GM13977 (cell line): ENCODE results near the gene CFL1.

Experiments used
- DNase-seq: peaks from one replicate; pipeline ENCODE4 v3.0.0; 2012; ENCODE audit warnings: low spot score
- in situ Hi-C: fragments of 300-500 bp; cut with MboI; formaldehyde crosslinking; loops from one replicate; pipeline ENCODE4 v1.12.0; 2022; ENCODE audit warnings: low sequenced_read_pairs, low pct_unique_long_range_greater_than_20kb, mixed read lengths, inconsistent platforms; ENCODE audit not compliant: unreplicated experiment
- TF ChIP-seq, protein P1 (sequence below): IDR thresholded peaks from 2 replicates; pipeline ENCODE4 v1.5.1; 2012; ENCODE audit warnings: mild to moderate bottlenecking, control low read depth; ENCODE audit not compliant: insufficient read depth; ENCODE audit errors: extremely low read depth, missing control alignments

CFL1 gene

DNA sequence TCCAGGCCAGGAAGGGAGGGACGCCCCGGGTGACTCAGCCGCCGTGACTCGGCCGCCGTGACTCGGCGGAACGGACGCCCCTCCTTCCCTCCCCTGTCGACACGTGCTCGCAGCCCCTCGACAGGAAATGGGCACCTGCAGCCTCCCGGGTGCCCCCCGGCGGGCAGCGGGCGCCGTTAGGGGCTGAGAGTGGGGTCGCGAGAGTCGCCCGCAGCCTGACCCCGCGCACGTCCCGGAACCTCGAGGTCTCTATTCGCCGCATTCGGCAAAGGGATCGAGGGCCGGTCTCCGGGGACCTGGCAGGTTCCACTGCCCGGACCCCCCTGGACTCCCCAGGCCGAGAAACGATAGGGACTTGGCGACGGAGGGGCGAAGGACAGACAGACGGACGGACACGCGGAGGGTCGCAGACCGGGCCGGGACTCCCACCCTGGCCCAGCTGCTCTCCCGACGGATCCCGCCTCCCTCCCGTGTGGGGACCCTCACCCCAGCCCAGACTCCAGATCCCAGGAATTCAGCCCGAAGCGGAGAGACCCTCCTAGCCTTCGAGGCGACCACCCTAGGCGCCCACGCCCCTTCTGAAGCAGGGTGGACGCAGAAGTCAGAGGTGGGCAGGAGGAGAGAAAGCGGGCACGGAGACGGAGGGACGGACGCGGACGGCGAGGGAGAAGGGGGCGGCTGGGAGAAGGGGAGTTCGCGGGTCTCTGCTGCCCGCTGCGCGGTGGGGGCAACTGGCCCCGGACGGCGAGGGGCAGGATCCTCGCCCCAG, 41.6 kb upstream of the CFL1 start:
- TF ChIP-seq, protein P1, sequence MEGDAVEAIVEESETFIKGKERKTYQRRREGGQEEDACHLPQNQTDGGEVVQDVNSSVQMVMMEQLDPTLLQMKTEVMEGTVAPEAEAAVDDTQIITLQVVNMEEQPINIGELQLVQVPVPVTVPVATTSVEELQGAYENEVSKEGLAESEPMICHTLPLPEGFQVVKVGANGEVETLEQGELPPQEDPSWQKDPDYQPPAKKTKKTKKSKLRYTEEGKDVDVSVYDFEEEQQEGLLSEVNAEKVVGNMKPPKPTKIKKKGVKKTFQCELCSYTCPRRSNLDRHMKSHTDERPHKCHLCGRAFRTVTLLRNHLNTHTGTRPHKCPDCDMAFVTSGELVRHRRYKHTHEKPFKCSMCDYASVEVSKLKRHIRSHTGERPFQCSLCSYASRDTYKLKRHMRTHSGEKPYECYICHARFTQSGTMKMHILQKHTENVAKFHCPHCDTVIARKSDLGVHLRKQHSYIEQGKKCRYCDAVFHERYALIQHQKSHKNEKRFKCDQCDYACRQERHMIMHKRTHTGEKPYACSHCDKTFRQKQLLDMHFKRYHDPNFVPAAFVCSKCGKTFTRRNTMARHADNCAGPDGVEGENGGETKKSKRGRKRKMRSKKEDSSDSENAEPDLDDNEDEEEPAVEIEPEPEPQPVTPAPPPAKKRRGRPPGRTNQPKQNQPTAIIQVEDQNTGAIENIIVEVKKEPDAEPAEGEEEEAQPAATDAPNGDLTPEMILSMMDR = peak; percentile 30
- in situ Hi-C loops = no loop called here
- peak; percentile 73 for DNase-seq

DNA sequence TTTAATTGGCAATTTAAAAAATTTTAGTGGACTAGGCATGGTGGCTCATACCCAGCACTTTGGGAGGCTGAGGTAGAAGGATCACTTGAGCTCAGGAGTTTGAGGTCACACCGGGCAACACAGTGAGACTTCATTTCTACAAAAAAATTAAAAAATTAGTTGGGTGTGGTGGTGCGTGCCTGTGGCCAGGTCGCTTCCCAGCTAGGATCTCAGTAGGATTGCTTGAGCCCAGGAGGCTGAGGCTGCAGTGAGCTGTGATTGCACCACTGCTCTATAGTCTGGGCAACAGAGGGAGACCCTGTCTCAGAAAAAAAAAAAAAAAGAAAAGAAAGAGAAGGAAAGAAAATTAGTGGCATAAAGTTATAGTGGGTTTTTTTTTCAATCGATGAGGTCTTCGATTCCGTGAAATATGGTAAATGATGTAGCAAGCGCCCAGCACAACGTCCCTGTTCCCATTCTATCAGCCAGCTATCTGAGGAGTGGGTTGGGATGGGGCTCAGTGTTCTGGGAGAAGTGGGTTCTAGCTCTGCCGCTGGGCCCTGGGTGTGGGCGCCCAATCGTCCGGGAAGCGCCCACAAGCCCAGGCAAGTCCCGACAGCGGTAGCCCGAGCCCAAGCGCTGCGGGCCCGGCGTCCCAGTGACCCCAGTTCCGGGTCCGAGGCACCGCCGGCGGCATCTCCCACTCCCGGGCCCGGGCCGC, 40.8 kb upstream of the CFL1 start:
- TF ChIP-seq, protein P1 = no peak
- no peak for DNase-seq
- in situ Hi-C loops = no loop called here

DNA sequence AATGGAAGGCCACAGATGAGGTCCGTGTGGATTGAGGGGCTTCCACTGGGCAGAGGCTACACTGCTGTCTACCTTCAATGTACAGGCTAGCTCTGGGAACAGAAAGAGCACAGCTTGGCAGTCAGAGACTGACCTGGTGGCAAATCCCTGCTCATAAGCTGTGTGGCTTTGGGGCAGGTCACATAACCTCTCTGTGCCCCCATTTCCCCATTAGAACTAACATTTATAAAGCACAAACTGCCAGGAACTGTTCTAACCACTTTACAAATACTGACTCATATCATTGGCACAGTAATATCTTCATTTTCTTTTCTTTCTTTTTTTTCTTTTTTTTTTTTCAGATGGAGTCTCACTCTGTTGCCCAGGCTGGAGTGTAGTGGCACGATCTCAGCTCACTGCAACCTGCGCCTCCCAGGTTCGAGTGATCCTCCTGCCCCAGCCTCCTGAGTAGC, 39.1 kb upstream of the CFL1 start:
- DNase-seq = no peak
- TF ChIP-seq, protein P1 = no peak
- in situ Hi-C loops = no loop called here

DNA sequence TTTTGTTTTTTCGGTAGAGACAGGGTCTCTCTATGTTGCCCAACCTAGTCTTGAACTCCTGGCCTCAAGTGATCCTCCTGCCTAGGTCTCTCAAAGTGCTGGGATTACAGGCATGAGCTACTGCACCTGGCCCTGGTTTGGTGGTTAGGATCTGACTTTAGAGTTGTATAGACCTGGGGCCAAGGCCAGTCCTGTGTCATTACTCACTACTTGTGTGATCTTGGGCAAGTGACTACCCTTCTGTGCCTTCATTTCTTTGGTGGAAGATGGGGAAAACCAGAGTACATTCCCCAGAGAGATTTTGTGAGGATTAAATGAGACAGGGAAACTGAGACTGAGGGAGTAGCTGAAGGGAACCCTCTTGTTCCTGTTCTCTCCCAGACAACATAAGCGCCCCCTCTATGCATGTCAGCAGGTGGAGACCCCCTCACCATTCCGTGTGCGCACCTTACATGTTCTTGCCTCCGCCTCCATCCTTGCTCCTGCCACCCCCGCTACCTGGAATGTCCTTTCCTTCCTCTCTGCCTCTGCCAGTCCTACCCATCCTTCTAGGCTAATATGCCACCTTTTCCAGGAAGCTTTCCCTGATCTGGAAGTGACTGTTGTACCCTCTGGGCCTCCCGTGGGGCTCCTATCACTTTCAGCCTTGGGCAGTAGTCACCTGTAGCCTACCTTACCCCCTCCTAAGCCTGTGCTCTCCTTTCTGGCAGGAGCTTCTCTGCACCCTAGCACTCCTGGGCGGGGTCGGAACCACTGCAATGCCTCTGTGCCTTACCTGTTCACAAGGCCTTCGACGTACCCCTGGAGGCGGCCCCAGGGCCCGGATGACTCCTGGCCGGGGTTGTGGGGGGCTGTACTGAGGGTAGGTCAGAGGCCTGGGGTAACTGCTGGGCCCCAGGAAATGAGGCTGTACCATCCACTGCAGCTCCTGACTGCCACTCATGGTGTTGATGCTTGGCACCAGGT, 38.3 kb upstream of the CFL1 start:
- DNase-seq = no peak
- in situ Hi-C loops = no loop called here
- TF ChIP-seq, protein P1 = no peak

DNA sequence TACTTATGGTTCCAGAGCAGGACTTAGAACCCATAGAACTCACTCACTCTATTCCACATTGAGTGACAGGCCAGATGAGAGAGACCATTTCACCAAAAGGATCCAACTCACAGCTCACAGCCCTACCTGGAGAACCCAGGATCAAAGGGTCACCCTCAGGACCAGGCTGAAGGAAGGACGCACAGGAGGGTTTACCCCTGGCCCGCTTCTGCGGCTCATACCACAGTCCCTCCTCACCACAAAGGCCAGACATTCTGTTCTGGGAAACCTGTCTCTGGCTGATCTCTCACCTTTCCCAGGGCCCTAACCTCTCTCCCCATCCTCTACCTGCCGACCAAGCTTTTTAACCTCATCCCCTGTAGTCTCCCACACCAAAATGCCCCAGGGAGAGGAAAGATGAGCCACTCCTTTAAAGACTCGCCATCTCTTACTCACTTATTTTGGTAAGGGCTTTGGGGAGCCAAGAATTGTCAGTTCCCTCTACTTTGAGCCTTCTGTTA, 37.6 kb upstream of the CFL1 start:
- TF ChIP-seq, protein P1 = no peak
- in situ Hi-C loops = no loop called here
- no peak for DNase-seq

DNA sequence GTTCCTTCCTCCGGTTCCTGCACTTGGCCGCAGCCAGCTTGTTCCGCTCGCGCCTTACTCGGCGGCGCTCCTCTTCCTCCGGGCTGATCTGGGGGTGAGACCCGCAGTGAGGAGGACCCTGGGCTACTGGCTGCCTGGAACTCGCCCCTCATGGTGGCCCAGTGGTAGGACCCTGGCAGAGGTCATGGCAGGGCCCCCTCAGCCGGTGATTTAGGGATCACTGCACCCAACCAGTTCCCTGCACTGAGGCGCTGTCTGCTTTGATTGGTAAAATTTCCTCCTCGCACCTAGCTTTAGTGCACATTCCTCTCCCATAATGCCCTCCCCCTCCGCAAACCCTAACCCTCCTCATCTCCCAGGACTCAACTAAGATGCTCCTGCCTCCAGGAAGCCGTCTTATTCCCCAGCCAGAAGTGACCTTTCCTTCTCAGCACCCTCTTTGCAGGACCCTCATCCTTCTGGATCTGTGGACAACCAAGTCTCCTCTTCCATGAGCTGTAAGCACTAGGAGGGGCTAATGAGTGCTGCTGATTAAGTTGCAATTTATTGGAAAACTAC, 36.1 kb upstream of the CFL1 start:
- in situ Hi-C loops = no loop called here
- no peak for DNase-seq
- TF ChIP-seq, protein P1 = no peak
